Duodenal mucosa (tissue), 2 donors: ENCODE measurements around the gene ZNRF2.

Experiments
- H3K27ac ChIP-seq: one replicate; pipeline ENCODE4 v1.7.0; 2013; ENCODE audit warnings: low read depth, low read length
- H3K27me3 ChIP-seq, 2 donors: one replicate each; pipeline ENCODE4 v1.7.0; 2013; ENCODE audit warnings: low read length in 2 of 2, control low read depth in 1 of 2; ENCODE audit not compliant: insufficient read depth in 2 of 2, control insufficient read depth in 1 of 2
- H3K36me3 ChIP-seq, 2 donors: one replicate each; pipeline ENCODE4 v1.7.0; 2013; ENCODE audit warnings: low read length in 2 of 2, control low read depth in 1 of 2; ENCODE audit not compliant: insufficient read depth in 2 of 2, control insufficient read depth in 1 of 2
- H3K4me1 ChIP-seq, 2 donors: one replicate each; pipeline ENCODE4 v1.7.0; 2013; ENCODE audit warnings: low read length in 2 of 2, control low read depth in 1 of 2; ENCODE audit not compliant: insufficient read depth in 2 of 2, control insufficient read depth in 1 of 2
- H3K4me3 ChIP-seq, 2 donors: one replicate each; pipeline ENCODE4 v1.7.0; 2013; ENCODE audit warnings: low read length in 2 of 2, low read depth in 1 of 2
- H3K9ac ChIP-seq, 2 donors: one replicate each; pipeline ENCODE4 v1.7.0; 2013; ENCODE audit warnings: low read length in 2 of 2, low read depth in 1 of 2
- H3K9me3 ChIP-seq, 2 donors: one replicate each; pipeline ENCODE4 v1.7.0; 2013; ENCODE audit warnings: low read length in 2 of 2, control low read depth in 1 of 2; ENCODE audit not compliant: control insufficient read depth in 1 of 2

The ZNRF2 gene

DNA sequence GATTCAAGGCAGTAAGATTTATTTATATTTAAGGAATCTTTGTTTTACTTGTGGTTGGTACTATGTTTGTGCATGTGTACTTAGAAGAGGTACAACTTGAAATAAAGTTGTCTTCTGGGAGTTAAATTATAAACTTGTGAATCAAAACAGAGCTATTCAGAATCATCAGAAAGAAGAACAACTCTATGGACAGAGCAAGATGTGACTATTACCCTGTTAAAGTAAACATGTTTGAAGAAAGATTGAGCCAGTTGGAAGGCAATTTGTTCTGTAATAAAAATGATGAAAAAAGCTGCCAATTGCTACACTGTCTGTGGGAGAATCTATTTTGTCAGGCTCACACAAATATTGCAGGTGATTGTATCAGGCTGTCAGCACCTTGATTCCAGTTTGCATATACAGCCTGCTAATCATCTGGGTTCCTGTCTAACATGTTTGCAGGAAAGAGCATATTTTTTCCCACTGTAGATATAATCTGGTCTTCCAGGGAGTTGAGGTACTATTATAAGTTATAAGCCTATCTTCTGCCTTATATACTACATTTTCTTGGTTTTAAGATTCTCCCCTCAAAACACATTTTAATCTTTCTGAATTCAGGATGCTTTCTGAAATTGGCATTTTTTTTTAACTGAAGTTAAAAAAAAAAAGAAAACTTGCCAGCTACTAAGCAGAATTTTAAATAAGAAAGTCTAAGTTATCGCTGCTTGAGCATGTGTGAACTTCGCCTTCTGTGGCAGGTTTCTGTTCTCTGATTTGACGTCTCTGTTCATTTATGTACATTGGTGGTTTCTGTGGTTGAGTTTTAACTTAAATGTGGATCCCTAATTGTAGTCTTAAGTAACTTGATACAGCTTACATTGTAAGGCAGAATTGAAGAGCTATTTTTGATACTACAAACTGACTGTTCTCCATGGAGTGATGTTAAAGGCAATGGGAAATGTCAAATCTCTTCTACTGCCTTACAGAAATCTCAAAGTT is 46.0 kb downstream of the ZNRF2 start:
- no peak overlapping the region for H3K27ac ChIP-seq
- no peak overlapping the region for H3K4me3 ChIP-seq
- H3K36me3 ChIP-seq: peaks cover 0 to 4% of the 10 kb centered on the region in 2 donors
- H3K9ac ChIP-seq: no peak overlapping the region
- H3K4me1 ChIP-seq: peaks cover 4 to 23% of the 10 kb centered on the region in 2 donors
- H3K27me3 ChIP-seq: no peaks in the 10 kb centered on the region
- no peaks in the 10 kb centered on the region for H3K9me3 ChIP-seq

DNA sequence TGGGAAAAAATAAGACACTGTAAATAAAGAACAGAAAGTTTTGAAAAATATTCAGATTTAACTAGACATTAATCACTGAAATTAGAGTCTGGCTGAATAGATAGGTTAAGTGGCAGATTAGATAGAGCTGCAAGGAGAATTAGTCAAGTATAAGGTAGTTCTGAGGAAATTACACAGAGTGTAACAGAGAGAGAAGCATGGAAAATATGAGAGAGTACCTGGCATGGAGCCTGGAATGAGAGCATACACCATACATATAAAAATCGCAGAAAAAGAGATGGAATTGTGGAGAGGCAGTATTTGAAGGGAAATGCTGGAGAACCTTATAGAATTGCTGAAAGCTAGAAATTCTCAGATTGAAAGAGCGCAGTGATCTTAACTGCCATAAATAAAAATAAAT is 46.9 kb downstream of the ZNRF2 start:
- H3K9ac ChIP-seq: no peak overlapping the region
- no peak overlapping the region for H3K27ac ChIP-seq
- H3K27me3 ChIP-seq: no peaks in the 10 kb centered on the region
- H3K4me1 ChIP-seq: peaks cover 4 to 23% of the 10 kb centered on the region in 2 donors
- H3K36me3 ChIP-seq: peaks cover 0 to 2% of the 10 kb centered on the region in 2 donors
- no peaks in the 10 kb centered on the region for H3K9me3 ChIP-seq
- H3K4me3 ChIP-seq: no peak overlapping the region

DNA sequence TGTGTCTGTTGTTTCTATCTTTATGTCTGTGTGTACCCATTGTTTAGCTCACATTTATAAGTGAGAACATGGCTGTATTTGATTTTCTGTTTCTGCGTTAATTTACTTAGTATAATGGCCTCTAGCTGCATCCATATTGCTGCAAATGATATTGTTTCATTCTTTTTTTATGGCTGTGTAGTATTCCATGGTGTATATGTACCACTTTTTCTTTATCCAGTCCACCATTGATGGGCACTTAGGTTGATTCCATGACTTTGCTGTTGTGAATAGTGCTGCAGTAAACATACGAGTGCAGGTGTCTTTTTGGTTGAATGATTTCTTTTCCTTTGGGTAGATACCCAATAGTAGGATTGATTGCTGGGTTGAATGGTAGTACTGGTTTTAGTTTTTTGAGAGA is 48.2 kb downstream of the ZNRF2 start:
- Histone ChIP-seq H3K9me3 (no peaks in the 10 kb centered on the region), H3K9ac (no peak overlapping the region), H3K4me1 (peaks cover 4 to 23% of the 10 kb centered on the region in 2 donors), H3K36me3 (no peaks in the 10 kb centered on the region), H3K27me3 (no peaks in the 10 kb centered on the region), H3K27ac (no peak overlapping the region), H3K4me3 (no peak overlapping the region)

DNA sequence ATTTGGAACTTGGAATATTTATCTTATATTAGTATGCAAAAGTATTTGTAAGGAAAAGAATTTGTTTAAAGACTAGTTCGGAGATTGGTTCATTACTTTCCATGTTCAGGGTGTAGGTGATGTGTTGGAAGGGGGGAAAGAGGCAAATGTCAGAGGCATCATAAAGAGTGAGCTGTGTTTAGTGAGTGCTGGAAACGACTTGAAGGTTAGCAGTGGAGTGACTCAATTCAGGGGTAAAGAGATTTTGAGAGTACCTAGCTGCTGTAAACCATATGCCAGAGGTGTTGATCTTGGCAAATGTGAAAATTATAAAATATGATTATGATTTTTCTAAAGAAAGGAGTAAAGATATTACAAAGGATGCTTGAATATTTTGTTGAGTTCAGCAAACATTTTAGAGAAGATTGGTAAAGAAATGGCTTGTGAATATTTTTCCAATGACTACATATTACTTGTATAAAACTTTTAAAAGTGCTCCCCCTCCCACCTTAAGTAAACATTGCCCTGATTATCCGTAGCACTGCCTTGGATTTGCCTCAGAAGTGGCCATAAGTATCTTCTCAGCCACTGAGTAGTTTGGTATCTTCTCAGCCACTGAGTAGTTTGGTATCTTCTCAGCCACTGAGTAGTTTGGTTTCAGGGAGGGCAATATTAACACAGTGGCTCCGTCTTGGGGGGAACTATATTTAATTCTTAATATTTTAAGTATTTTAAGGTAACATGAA is 51.5 kb downstream of the ZNRF2 start:
- Histone ChIP-seq H3K4me1 (peaks cover 0 to 7% of the 10 kb centered on the region in 2 donors), H3K9me3 (no peaks in the 10 kb centered on the region), H3K9ac (no peak overlapping the region), H3K36me3 (no peaks in the 10 kb centered on the region), H3K27ac (no peak overlapping the region), H3K27me3 (no peaks in the 10 kb centered on the region), H3K4me3 (no peak overlapping the region)

DNA sequence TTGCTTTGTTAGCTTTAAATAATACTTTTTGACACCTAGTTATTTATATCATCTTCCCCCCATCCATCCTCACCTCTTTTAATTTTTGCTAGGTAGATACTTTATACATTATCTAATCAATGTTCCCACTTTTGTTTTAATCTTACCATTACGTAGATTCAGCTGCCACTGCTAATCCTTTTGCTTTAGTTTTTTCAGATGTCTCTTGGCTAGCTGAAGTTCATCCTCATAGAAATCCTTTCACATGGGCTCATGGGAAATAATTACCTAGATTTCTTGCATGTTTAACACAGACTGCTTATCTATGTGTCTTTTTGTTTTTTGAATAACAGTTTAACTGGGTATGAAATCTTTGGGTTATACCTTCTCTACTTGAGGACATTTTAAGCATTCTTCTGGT is 60.1 kb downstream of the ZNRF2 start:
- Histone ChIP-seq H3K27me3 (no peaks in the 10 kb centered on the region), H3K36me3 (no peaks in the 10 kb centered on the region), H3K9ac (peak overlapping the region in 1 of 2 donors; percentile 10), H3K4me3 (no peak overlapping the region), H3K4me1 (peaks cover 4 to 20% of the 10 kb centered on the region in 2 donors), H3K27ac (no peak overlapping the region), H3K9me3 (no peaks in the 10 kb centered on the region)

DNA sequence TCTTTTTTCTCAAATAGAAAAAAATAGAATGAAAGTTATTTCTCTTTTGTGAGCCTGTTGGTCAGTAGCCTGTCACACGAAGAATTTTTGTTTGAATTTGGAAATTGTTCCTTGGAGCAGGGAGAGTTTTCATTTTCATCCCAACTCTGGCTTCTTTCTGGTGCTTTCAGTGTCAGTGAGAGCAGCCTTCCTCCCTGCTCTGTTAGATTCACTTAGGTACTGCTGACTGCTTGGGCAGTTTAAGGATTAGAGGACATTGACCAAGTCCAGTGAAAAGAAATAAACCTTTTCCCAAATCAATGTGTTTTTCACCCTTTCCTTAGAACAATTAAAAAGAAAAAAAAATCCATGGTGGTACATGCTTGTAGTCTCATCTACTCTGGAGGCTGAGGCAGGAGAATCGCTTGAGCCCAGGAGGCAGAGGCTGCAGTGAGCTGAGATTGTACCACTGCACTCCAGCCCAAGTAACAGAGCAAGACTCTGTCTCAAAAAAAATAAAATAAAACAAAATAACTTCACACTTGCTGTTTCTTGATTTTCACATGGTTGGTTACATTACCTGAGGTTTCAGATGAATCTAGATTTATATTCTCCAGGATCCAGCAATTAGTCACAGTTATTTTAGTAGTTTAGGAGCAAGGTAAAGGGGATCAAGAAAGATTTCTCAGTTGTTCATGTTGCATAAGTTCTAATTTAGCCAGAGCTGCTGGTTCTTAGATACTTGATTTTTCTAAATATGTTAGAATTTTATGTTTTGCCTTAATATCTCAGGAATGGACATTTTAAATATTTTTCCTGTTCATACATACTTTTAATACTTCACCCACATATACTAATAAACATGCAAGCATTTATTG is 63.1 kb downstream of the ZNRF2 start:
- H3K27ac ChIP-seq: no peak overlapping the region
- H3K4me1 ChIP-seq: peaks cover 4 to 30% of the 10 kb centered on the region in 2 donors
- no peaks in the 10 kb centered on the region for H3K27me3 ChIP-seq
- H3K9ac ChIP-seq: no peak overlapping the region
- H3K9me3 ChIP-seq: no peaks in the 10 kb centered on the region
- H3K4me3 ChIP-seq: no peak overlapping the region
- H3K36me3 ChIP-seq: no peaks in the 10 kb centered on the region

DNA sequence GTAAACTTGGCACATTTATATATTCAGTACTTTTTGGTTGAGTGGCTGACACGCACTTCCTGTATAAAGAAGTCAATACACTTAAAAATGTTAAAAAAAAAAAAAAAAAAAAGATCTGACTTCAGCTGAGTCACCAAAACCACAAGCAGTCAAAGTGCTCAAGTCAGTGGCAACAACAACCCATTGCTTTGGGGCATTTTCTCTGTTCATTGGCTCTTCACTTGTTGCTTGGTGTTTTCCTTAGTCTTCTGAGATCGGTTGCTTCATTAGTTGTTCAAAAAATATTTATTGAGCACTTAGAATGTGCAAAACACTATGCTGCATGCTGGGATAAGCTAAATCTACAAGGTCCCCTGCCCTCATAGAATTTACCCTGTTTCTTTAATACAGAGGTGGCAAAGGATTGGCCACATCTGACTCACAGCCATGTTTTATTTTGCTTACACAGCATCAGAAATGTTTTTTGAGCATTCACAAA is 63.7 kb downstream of the ZNRF2 start:
- H3K9me3 ChIP-seq: no peaks in the 10 kb centered on the region
- no peak overlapping the region for H3K9ac ChIP-seq
- H3K27me3 ChIP-seq: no peaks in the 10 kb centered on the region
- no peaks in the 10 kb centered on the region for H3K36me3 ChIP-seq
- H3K4me3 ChIP-seq: no peak overlapping the region
- peak overlapping the region; percentile 34 for H3K27ac ChIP-seq
- H3K4me1 ChIP-seq: peaks cover 4 to 32% of the 10 kb centered on the region in 2 donors

DNA sequence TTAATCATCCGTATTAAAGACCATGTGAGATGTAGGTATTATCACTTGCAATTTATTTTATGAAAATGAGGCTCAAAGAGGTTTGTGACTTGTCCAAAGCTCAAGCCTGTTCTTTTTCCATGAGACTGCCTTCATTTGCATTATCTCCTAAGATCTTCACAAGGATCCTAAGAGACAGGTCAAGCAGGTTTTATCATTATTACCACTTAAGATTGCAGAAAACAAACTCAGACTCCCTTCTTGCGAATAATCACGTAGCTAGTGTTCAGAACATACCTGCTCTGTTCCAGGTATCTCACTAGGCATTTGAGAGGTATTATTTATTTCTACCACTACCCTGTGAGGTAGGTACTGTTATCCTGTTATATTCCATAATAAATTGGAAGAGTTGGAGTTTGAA is 64.8 kb downstream of the ZNRF2 start:
- Histone ChIP-seq H3K9ac (no peak overlapping the region), H3K36me3 (no peaks in the 10 kb centered on the region), H3K4me1 (peaks cover 4 to 32% of the 10 kb centered on the region in 2 donors), H3K9me3 (no peaks in the 10 kb centered on the region), H3K4me3 (no peak overlapping the region), H3K27me3 (no peaks in the 10 kb centered on the region), H3K27ac (no peak overlapping the region)

DNA sequence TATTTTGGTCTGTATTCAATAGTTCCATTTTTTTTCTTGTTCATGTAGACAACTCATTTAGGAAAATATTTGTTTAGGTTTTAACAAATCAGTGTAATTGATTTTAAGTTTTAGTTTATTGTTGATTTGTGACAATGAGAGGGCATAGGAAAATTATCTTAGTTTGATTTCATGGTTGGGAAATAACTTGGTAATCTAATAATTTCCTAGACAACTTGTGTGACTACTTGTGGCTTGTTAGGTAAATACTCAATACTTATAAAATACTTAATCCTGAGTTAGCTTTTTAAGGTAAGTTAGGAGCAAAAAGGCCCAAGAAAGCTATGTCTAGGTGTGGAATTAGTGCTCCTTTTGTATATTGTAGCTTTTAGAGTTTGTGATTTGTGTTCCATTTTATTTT is 65.4 kb downstream of the ZNRF2 start:
- Histone ChIP-seq H3K4me3 (no peak overlapping the region), H3K36me3 (no peaks in the 10 kb centered on the region), H3K9ac (no peak overlapping the region), H3K9me3 (no peaks in the 10 kb centered on the region), H3K27ac (no peak overlapping the region), H3K4me1 (peaks cover 4 to 27% of the 10 kb centered on the region in 2 donors), H3K27me3 (no peaks in the 10 kb centered on the region)
